Activated T-helper 17 cell treated with anti-CD3 and anti-CD28 coated beads, Interleukin-2, amount 50 U/mL, for 72 hours (primary cell): ENCODE data around the gene HIKESHI. TPM values are rescaled to one million over a fixed set of nuclear protein-coding genes. Genes with fewer than 3 reads are reported as not detected.

Experiments
- ATAC-seq: fragments of 150-1000 bp; cut with Tn5 transposase; replicated peaks from 2 replicates; pipeline ENCODE4 v1.10.0; 2021; ENCODE audit warnings: mild to moderate bottlenecking, moderate library complexity
- H3K27ac Mint-ChIP-seq: one replicate; pipeline ENCODE4 v1.8.0; 2022; ENCODE audit warnings: mixed read lengths
- H3K27me3 Mint-ChIP-seq: one replicate; pipeline ENCODE4 v1.8.0; 2022; ENCODE audit warnings: mixed read lengths
- H3K36me3 Mint-ChIP-seq: one replicate; pipeline ENCODE4 v1.8.0; 2022; ENCODE audit warnings: low read depth, mild to moderate bottlenecking, mixed read lengths
- H3K4me1 Mint-ChIP-seq: one replicate; pipeline ENCODE4 v1.8.0; 2022; ENCODE audit warnings: mixed read lengths
- H3K4me3 Mint-ChIP-seq: one replicate; pipeline ENCODE4 v1.8.0; 2022; ENCODE audit warnings: mild to moderate bottlenecking, mixed read lengths
- H3K9me3 Mint-ChIP-seq: one replicate; pipeline ENCODE4 v1.8.0; 2022; ENCODE audit warnings: mixed read lengths
- total RNA-seq, 2 donors: library from RNA; stranded (reverse); gene quantifications; one replicate each; pipeline ENCODE4 v1.2.3, GENCODE V29; 2022

Gene HIKESHI
- total RNA-seq, 2 donors from 2014 or later, result 36.2 to 48.1 TPM

DNA sequence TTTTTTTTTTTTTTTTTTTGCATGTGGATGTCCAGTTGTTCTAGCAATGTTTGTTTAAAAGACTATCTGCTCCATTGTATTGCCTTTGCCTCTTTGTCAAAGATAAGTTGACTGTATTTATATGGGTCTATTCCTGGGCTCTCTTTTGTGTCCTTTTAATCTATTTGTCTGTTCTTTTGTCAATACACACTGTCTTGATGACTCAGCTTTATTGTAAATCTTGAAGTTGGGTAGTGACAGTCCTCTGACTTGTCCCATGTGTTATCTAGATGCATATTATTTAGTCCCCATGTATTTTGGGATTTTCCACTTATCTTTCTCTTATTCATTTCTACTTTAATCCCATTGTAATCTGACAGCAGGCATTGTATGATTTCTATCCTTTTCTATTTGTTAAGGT lies 75.9 kb downstream of the HIKESHI start:
- H3K27ac Mint-ChIP-seq, result no peak overlapping the region
- no peak for ATAC-seq
- H3K4me1 Mint-ChIP-seq, result no peaks in the 10 kb centered on the region
- H3K4me3 Mint-ChIP-seq, result no peak overlapping the region
- no peaks in the 10 kb centered on the region for H3K36me3 Mint-ChIP-seq
- H3K9me3 Mint-ChIP-seq, result no peaks in the 10 kb centered on the region
- H3K27me3 Mint-ChIP-seq, result peaks cover 4% of the 10 kb centered on the region

DNA sequence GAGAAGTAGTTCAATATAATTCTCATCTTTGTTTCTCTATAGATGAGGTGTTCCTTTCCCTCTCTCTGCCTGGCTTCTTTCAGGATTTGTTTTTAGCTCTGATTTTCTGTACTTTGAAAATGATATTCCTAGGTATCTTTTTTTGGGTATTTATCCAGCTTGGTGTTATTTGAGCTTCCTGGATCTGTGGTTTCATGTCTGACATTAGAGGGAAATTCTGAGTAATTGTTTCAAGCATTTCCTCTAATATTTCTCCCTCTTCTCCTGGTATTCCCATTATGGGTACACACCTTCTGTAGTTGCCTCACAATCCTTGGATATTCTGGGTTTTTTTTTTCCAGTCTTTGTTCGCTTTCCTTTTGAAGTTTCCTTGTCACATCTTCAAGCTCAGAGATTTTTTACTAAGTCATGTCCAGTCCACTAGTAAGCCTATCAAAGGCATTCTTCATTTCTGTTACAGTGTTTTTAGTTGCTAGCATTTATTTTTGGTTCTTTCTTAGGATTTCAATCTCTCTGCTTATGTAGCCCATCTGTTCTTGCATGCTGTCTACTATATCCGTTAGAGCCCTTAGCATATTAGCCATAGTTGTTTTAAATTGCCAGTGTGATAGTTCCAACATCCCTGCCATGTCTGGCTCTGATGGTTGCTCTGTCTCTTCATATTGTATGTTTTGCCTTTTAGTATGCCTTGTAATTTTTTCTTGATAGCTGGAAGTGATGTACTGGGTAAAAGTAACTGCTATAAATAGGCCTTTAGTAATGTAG lies 78.4 kb downstream of the HIKESHI start:
- no peaks in the 10 kb centered on the region for H3K27me3 Mint-ChIP-seq
- no peak for ATAC-seq
- H3K27ac Mint-ChIP-seq, result no peak overlapping the region
- H3K36me3 Mint-ChIP-seq, result no peaks in the 10 kb centered on the region
- H3K4me1 Mint-ChIP-seq, result no peaks in the 10 kb centered on the region
- H3K4me3 Mint-ChIP-seq, result no peak overlapping the region
- no peaks in the 10 kb centered on the region for H3K9me3 Mint-ChIP-seq

DNA sequence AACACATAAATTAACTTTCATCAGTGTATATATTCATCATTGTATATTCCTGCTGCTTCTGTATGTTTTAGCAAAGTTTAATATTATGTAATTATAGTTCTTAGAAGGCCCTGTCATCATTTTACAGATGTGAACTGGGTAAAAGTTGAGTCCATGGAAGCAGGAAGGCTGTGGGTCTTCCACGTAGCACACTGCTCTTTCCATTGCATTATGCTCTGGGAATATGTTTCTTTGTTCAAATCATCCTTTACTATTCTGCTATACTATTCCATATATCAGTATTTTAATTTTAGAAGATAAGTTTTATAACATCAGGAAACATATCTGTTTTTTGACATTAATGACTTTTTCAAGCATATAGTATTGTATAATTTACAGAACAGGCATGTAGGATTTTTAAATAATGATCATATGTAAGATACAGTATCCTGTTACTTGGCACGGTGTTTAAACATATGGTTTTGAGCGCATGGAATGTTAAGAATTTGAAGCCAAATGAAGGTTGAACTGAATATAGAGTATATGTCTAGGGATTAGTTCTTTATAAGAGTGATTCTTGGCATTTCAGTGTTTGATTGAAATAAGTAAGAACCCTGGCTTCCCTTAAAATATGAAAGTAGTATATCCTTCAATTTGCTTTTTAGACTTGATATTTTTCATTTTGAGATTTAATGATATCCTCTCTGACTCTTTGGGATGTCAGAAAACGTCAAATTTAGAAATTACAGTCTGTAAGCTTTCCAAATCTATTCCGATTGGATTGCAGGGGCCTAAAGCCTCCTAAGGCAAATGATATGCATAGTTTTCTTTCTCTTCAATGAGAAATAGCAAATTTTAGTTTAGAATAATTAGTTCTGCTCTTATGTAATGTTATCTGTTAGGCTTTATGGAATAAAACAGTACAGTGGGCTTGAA lies 81.3 kb downstream of the HIKESHI start:
- Mint-ChIP-seq H3K27me3 (no peaks in the 10 kb centered on the region), H3K9me3 (no peaks in the 10 kb centered on the region), H3K4me3 (no peak overlapping the region), H3K27ac (no peak overlapping the region), H3K36me3 (no peaks in the 10 kb centered on the region), H3K4me1 (no peaks in the 10 kb centered on the region)
- no peak for ATAC-seq

DNA sequence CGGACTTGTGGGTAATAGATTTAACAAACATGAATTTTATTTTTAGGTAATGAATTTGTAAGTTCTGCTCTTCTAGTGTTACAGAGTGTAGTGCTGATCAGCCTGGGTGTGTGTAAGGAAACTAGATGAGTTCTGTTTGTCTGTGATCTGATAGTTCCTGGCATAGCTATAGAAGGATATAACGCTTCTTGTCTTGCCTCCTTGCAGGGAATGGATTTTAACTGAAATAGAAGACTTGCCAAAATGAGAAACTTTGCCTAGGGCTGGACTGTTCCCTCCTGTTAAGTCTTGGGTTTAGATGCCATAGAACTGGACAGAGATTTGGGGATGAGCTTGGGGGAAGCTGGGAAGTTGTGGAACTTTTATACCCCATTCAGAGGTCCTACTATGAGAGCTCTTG lies 84.2 kb downstream of the HIKESHI start:
- H3K27me3 Mint-ChIP-seq, result no peaks in the 10 kb centered on the region
- no peaks in the 10 kb centered on the region for H3K36me3 Mint-ChIP-seq
- H3K4me3 Mint-ChIP-seq, result no peak overlapping the region
- no peaks in the 10 kb centered on the region for H3K4me1 Mint-ChIP-seq
- H3K9me3 Mint-ChIP-seq, result no peaks in the 10 kb centered on the region
- H3K27ac Mint-ChIP-seq, result no peak overlapping the region
- no peak for ATAC-seq

DNA sequence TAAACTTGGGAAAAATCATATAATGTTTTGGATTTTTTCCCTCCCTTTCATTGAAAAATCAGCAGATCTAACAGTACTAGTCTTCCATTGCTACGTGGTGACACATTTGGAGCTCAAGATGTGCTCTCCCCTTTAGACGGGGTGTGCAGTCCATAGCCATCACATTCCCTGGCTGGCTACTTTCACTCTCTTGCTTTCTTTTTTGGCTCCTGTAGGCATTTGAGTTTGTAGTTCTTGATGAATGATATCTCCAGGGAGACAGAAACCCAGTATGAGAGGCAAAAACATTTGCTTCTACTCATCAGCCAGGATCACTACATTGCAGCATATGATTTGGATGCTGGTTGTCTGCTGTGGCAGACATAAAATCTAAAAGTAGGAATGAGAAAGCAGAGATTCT lies 84.7 kb downstream of the HIKESHI start:
- Mint-ChIP-seq H3K4me1 (no peaks in the 10 kb centered on the region), H3K27ac (no peak overlapping the region), H3K9me3 (no peaks in the 10 kb centered on the region), H3K36me3 (no peaks in the 10 kb centered on the region), H3K27me3 (no peaks in the 10 kb centered on the region), H3K4me3 (no peak overlapping the region)
- no peak for ATAC-seq

DNA sequence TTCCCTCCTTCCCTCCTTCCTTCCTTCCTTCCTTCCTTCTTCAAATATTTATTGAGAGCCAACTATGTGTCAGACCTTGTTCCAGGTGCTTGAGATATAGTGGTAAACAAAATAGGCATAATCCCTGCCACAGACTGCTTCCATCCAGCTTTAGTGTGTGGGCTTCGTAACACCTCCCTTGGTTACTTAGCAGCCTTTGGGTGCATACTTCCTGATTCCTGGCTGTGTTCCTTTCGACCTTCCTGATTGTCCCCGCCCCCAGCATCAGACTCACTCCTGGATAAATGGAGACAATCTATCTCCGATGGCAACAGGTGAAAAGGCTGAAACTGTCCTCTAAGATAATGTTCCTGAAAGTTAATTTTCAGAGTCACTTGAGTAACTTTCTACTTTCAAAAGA lies 86.2 kb downstream of the HIKESHI start:
- no peak overlapping the region for H3K4me3 Mint-ChIP-seq
- H3K27me3 Mint-ChIP-seq, result no peaks in the 10 kb centered on the region
- H3K4me1 Mint-ChIP-seq, result no peaks in the 10 kb centered on the region
- H3K9me3 Mint-ChIP-seq, result no peaks in the 10 kb centered on the region
- no peak for ATAC-seq
- no peaks in the 10 kb centered on the region for H3K36me3 Mint-ChIP-seq
- no peak overlapping the region for H3K27ac Mint-ChIP-seq

DNA sequence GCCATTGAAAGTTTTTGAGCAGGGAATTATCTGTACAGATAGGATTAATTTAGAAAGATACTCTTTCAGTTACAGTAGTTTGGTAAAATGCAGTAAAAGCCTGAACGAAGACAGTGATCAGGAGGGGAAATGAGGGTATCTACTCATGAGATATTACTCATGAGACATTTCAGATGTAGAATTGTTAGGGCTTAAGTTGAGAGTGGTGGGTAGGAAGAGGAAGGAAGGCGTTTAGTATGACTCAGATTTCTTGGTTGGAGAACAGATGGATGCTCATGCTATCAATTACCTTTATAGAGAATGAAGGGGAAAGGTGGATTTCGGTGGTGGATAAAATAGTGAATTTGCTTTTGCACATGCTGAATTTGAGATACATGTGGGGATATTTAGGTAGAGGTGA lies 88.4 kb downstream of the HIKESHI start:
- Mint-ChIP-seq H3K36me3 (no peaks in the 10 kb centered on the region), H3K9me3 (no peaks in the 10 kb centered on the region), H3K27ac (no peak overlapping the region), H3K4me1 (no peaks in the 10 kb centered on the region), H3K27me3 (no peaks in the 10 kb centered on the region), H3K4me3 (no peak overlapping the region)
- ATAC-seq, result no peak

DNA sequence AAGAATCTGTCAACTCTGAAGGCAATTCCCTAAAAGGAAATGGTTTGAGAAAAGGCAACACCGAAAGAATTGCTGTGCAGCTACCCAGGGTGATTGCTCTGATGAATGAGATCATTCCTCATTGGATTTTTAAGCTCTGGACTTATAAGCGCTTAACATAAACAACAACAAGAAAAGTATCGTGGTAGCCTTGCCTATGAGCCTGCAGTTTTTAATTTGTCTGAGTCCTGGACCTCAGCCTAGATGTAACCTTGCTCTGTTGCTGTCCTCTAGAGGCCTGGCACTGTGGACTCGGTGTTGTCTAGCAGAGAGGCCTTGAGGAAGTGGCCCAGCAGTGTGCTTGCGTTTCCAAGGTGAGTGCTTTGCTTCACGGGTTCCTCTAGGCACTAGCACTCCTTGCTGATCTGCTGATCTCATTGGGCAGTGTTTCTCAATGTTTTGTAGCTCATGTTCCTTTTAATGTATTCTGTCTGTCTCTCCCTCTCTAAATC lies 93.1 kb downstream of the HIKESHI start:
- Mint-ChIP-seq H3K4me1 (no peaks in the 10 kb centered on the region), H3K27me3 (no peaks in the 10 kb centered on the region), H3K4me3 (no peak overlapping the region), H3K9me3 (no peaks in the 10 kb centered on the region), H3K36me3 (no peaks in the 10 kb centered on the region), H3K27ac (no peak overlapping the region)
- ATAC-seq, result no peak

Other genes starting within 250 kb of the HIKESHI start
- gene PICALM, start 233.2 kb upstream of the HIKESHI start, total RNA-seq, result 100 to 1,000 TPM in 1 of 2 donors, 10 to 100 TPM in 1; 87.9 to 134 TPM
- gene EED, start 57.5 kb upstream of the HIKESHI start, total RNA-seq, result 10 to 100 TPM; 78.2 to 89.2 TPM
- gene CCDC81, start 72.6 kb downstream of the HIKESHI start, total RNA-seq, result 1 to 10 TPM in 1 of 2 donors, under 1 TPM in 1; 0.41 to 1.0 TPM